AG20443 (cell line): ENCODE results near the gene MSI2.

ENCODE experiments used
- DNase-seq: peaks from one replicate; pipeline ENCODE4 v3.0.0; 2012; ENCODE audit warnings: low spot score, mixed read lengths

Gene MSI2

DNA sequence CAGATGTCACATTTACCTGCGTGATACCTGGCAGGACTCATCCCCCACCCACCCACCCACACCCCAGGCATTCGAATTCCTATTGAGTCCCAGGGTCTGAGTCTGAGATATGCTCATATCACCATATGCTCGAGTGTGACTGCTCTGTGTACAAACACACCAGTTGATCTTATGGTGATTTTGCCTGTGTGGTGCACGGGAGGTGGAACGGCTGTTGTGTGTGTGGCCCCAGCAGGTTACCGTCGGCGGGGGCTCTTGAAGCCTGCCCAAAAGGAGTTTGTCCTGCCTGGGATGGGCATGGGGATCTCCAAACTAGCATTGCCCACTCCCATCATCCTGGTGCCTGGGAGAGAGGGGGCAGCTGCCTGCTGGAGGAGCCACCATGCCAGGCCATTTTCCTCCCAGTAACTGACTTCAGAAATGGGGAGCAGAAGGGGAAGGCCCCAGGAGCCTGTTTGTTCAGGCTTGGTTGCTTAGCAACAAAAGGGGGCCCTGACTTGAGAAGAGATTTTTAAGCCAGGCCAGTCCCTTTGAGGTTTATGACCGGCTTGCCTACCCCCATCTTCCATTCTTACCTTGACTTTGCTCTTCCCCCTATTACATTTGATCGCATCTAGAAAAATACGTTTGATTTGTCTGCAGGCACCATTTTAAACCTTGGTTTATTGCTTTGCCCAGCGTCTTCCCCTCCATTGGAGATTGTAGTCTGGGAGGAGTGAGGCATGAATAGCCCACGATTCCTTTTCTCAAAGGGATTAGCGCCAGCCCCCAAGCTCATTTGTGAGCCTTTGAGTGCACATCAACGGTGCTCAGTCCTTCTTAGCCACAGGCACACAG, 271.1 kb downstream of the MSI2 start:
- no peak for DNase-seq

DNA sequence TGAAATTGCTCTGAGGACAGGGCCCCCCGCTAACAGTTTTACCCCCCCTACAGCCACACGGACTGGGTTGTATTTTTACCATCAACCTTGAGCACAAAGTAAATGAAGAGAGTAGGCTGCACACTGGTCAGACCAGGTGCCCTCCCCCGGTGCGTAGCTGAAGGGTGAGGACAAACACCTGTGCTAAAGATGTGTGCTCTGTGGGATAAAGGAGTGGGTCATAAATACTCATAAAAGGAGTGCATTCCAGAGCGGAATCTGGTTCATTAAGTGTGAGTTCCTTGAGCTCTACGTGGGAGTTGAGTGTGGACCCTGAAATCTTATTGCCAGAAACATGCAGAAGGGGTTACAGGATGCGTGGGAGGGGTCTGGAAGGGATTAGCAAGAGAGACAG, 271.7 kb downstream of the MSI2 start:
- no peak for DNase-seq

DNA sequence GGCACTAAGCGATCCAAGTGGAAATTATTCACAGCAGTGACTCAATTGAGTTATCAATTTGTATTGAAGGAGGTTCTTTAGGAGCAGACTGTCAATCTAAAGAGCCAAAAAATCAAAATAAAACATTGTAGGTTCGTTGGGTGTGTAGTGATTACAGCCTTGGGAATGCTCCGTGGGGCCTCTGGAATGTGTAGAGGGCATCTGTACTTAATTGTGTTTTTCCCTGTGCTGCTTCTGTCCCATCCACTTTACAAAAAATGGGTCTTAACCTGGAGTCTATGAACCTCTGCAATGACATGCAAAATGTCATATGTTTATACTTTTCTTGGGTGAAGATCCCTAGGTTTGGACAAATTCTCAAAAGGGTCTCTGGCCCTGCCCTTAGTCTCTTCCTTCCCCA, 273.7 kb downstream of the MSI2 start:
- DNase-seq, result peak; percentile 66

DNA sequence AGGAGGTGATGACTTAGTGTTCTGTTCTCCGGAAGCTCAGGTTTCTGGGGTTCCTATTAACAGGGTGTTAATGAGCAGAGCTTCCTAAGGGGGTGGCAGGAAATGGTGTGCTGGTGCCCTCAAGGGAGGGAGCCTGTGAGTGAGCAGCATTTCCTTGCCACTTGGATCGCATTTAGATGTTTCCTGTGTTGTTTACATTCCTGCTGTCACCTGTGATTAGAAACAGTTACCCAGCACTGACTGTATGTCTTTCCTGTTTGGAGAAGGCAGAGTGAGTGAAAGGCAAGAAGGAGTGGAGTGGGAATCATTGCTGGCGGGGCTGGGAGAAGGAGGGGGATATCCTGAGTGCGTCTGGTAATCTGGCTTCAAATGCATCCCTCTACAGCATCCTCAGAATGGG, 274.2 kb downstream of the MSI2 start:
- DNase-seq, result no peak

- no peak for DNase-seq
Observed at GRCh38 chr17:57531078-57531477, 274.8 kb downstream of the MSI2 start.

- no peak for DNase-seq
Observed at GRCh38 chr17:57531648-57532504, 275.6 kb downstream of the MSI2 start.

DNA sequence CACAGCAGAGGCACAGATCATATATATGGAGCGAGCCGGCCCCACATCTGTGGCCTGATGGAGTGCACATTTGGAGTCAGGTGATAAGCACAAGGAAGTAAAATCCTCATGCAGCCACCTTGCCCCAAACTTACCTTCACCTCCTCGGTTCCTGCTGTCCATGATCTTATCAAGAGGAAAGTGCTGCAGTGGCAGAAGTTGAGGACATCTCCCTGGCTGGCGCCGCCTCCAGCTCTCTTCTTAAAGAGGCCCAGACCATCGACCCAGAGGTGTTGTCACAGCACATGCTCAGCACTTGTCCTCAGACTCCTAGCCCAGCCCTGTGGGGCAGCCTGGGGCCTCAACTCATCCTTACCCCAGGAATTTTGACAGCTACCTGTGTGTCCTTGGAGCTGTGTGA, 276.2 kb downstream of the MSI2 start:
- DNase-seq, result no peak

DNA sequence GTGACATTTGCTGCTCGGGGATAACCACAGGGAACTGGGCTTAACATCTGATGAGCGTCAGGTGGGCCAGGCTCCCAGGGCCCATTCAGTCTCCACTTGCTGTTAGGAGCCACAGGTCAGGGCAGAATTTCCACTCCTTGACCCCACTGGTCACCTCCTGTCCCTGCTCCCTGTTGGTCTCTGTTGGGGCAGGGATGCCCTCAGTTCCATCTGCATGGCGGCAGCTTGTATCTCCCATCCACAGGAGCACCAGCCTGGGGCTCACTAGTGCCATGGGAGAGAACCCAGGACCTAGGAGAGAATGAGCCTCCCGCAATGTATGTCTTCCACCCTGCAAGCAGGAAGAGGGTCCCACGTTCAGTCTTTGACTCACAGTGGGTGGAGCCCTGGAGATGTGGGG, 276.6 kb downstream of the MSI2 start:
- no peak for DNase-seq

DNA sequence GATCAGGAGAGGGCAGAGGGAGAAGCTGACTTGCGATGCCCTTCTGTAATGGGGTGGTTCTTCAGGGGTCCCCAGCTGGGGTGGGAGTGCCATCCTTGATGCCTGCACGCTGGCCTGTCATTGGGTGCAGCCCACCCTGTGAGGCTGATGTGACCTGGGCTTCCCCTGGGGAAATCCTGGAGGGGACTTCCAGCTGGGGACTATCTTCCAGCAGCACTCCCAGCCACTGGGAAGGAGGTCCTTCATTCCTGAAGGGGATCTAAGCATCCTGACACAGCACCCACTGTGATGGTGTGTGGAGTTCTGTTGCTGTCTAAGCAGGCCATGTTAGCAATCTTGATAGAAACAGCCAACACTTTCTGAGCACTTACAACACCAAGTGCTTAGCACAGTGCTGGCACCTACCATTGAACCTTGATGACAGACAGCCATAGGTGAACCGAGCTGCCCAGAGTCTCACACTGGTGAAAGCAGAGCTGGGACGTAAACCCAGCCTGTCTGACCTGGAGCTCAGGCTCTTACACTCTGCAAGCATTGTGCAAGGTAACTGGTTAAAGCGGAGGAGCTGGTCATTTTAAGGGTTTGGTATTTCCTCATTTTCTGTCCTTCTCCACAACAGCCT, 277.5 kb downstream of the MSI2 start:
- DNase-seq, result no peak

- no peak for DNase-seq
Observed at GRCh38 chr17:57534863-57535248, 278.5 kb downstream of the MSI2 start.

DNA sequence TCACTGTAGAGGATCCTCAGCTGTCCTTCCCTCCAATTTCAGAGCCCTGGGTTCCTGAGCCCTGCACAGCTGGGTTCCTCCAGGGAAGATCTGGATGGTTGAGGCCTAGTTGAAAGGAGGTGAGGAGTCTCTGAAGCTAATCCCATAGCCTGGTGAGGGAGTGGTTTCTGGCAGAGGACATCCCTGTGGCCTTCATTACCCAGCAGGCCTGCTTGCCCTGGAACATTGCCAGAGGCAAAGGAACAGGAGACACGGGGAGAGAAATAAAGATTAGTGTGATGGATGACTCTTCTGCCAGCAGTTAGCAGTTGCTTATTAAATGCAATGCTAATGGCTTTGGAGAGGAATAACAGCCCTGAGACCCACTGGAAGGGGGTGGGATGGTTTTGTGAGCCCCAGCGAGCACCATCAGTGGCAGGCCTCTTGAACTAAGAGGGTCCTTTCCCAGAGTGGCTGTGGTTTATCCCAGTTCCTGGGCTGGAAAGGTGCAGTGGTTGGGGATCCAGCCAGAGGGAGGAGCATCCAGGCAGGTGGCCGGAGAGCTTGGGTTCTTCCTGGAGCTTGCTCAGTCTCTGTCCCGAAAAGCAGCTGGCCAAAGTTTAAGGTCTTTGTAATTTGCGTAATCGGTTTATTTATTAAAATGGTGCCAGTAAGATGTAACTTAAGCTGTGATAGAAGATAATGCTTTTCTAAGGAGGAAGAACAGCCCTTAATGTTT, 279.1 kb downstream of the MSI2 start:
- no peak for DNase-seq

DNA sequence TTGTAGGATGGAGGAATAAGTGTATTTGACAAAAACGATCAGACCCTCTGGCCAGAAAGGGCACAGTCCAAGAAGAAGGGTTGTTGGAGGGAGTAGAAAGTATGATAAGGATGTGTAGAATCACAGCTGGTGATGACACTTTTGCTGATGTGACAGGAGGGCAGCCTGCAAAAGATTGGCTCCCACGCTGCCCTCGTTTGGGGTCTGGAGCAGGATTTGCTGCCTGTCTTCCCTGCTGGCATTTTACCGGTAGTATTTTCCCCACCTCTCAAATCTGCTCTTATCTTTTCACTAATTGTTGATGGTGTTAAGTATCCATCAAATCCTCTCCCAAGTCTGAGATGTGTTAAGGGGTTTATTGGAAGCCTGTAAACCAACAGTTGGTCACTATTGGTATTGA, 280.0 kb downstream of the MSI2 start:
- no peak for DNase-seq

GRCh38 chr17:57536789-57537523, 280.6 kb downstream of the MSI2 start:
- no peak for DNase-seq

- DNase-seq, result no peak
Observed at GRCh38 chr17:57537524-57538410, 281.4 kb downstream of the MSI2 start.

DNA sequence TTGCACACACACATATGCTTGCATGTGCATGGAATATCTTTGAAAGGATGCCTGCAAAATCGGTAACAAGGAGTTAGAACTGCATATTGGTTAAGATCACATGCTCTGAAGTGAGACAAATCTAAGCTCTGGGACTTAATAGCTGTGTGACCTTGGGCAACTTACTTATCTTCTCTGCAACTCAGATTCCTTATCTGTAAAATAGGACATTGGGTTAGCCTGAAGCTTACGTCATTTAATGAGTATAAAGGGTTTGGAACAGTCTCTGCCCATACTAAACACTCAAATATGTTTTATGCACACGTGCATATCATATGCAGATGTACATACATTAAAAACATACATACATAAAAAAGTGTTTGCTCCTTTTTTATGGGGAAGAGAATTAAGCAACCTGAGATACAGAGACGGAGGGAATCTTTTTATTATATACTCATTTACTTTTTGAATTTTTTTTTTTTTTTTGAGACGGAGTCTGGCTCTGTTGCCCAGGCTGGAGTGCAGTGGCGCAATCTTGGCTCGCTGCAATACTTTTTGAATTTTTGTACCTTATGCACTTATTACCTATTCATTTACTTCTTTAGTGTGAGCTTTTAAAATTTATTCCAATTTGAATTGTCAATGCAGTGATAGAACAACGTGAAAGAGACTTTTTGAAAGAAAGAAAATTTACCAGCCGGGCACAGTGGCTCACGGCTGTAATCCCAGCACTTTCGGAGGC, 282.6 kb downstream of the MSI2 start:
- no peak for DNase-seq

GRCh38 chr17:57539529-57540301, 283.4 kb downstream of the MSI2 start:
- no peak for DNase-seq

DNA sequence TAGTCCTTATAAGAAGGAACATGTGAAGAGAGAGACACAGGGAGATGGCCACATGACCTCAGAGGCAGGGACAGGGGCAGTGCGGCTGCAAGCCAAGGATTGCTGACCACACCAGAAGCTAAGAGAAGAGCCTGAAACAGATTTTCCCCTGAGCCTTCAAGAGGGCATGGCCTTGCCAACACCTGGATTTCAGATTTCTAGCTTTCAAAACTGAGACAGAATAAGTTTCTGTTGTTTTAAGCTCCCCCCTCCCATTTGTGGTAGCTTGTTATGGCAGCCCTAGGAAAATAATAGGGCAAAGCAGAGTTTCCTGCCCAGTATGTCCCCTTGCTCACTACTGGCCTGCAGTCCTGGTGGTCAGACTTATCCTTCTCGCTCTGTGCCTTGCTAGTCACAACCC, 284.3 kb downstream of the MSI2 start:
- DNase-seq, result no peak

DNA sequence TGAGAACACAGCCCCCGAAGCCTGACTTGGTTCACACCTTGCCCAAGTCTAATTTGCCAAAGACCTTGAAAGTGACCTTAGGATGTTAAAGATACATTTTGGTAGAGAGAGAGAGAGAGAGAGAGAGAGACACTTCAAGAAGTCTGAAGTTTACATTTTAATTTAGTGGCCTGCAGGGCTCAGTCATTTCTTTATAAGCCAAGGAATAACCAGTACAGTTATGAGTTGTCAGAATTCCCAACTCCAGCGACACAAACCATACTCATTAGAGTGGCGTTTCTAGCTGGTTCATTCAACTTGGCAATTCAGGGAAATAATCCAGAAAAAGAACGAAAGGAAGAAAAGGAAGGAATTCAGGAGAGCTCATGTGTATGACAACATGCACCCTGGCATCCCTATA, 284.7 kb downstream of the MSI2 start:
- no peak for DNase-seq
